SHP77 (cell line): Measurements from ENCODE around the gene IL2RA.
"Not testable (repeated sequence)": the region's sequence is repeated elsewhere in the genome, so short reads cannot be mapped to it uniquely, and the experiment has no call there.

Source experiments
- DNase-seq, 2 experiments: peaks; one replicate each; lab custom pipeline; 2025; lab: John Stamatoyannopoulos, UW

Gene IL2RA

DNA sequence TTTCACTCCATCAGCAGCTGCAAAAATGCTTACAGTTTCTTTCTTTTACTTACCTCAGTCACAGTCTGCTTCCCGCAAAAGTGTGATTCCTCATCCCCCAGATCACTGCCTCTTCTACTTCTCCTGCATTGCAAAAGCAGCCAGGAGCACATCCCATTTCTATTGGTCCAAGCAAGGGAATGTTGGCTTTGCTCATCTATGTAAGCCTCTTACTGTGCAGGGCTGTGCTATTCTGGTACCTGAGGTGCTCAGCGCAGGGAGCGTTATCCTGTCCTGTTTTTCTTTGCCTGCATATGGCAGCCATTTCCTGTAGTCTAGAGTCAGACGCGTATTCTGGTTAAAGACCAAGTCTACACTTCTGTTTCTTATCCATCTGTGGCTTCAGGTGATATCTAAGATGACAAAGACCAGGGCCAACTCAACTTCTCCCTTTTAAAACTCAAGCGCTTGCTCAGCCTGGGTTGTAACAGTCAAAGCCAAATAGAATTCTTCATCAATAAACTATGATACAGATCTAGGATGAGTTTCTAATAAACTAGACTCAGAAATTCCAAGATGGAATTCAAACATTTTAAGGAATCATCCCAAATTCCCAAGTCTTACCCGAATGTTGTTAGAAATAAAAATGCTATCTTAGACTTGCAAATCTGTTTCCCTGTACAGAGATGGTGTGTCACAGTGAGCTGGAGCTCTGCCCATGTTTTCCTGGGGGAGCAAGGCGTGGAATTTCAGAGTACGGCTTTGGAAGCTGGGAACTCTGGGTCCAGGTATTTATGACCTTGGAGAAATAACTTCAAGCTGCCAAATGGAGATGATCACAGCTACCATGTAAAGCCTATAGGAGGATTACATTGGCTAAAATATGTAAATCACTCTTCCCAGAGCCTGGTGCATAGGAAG, 20.6 kb upstream of the IL2RA start:
- no peak for DNase-seq

DNA sequence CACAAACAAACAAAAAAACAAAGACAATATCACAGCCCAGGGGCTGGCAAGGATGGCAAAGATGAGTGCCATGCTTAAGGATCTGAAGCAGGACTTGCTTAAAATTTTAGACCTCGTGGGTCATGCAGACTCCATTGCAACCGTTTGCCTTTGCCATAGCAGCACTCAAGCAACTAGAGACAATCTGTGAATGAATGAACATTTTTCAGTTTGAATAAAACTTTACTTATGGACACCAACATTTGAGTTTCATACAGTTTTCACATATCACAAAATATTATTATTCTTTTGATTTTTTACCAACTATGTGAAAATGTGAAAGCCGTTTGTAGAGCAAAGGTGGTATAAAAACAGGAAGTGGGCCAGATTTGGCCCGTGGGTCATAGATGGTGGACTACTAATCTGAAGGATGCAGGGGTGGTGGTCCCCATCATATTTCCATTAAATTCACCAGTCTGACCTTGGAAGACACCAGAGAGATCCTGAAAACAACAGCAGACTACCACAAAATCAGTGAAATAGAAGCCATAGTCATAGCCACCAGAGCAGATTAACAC, 18.3 kb upstream of the IL2RA start:
- DNase-seq, result no peak

DNA sequence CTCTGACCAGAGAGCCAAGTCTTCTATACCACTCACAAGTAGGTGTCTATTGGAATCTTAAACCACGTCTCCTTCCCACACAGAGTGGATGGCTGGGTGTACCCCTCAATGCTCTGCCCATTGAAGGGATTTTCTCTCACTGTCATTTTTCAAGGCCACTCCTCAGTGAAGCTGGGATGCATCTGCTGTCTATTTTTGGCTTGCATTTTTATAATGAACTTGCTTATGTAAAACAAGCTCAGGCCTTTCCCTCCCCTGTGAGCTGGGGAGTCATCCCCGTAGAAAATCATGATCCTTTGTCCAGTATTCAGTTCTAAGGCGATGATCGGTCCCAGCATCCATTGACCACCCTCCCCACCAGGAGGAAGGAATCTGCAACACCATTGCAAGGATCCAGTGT, 16.9 kb upstream of the IL2RA start:
- DNase-seq, result no peak

DNA sequence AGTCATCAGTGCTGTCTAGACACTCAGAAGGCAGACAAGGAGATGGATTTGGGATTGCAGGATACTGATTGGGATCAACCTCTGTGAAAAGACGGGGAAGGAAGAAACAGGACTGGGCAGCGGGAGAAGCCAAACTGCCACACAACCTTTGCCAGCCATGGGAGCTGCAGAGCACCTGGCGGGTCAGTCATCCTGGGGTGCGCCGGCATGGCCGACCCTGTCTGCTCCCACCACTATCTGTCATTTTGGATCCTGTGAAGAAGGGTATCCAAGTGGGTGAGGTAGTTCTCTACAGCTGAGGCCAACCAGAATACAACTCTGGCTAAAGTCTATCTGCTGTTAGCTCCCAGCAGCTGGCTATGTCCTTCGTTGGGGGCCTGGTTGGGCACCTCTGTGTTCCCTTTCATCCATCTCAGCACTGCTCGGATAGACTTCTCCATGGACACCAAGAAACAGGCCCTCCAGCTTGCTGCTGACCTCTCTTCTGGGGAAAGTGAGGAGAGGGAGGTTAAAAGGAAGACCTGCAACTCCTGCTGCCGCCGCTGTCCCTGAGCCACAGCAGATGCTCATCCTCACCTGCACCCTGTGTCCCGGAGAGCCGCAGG, 15.0 kb upstream of the IL2RA start:
- no peak for DNase-seq

DNA sequence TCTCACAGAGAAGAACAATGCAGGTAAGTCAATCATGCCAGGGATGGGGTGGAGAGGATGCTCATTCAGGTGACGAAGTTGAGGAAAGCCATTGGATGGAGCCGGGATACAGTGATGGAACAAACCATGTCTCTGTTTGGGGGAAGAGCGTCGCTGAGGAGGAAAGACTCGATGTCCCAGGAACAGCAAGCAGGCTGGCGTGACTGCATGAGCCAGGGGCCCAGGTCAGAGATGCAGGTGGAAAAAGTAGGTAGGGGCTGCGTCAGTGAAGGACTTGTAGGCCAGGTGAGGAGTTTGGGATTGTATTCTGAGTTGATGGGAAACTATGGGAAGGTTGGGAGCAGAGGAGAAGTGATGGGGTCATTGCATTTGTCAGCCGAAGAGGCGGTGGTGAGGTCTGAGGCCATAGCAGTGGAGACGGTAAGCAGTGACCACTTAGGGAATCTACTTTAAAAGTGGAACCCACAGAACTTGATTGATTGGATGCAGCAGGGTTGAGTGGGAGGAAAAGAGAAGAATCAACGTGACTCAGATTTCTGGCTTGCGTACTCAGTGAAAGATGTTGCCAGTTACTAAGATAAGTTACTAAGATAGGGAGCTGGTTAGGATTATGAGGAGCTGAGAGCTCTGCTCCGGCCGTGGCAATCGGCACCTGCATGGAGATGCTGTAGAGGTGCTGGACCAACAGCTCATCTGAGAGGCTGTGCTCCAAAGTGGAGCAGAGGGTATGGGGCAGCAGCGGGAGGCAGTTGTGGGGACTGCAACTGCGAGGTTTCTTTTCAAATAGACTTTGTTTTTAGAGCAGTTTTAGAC, 12.5 kb upstream of the IL2RA start:
- no peak for DNase-seq

DNA sequence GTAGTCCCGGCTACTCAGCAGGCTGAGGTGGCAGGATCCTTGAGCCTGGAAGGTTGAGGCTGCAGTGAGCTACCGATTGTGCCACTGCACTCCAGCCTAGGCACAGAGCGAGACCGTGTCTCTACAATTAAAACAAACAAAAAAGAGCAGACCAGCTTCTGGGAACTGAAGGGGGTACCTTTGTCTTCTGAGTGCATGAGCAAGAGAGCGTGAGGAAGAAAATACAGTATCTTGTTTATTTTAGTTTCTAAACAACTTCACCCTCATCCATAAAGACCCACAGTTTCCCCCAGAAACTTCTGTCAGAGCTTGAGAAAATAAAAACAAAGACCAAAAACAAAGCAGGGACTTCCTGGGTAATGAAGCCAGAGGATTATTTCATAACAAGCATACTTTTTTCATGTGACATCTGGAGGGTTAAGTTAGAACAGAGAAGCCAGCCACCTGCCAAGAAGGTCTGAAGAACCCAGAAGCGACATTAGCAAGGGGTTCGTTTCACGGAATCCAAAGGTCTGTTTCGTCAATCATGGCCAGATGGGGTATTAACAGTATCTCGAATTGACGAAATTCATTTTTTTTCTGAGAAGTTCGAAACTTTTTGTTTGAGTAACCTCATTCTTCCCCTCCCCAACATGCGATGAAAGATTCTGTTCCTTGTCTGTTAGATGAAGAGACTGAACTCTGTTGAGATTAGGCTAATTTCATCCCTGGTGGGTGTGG, 10.2 kb upstream of the IL2RA start:
- DNase-seq, result no peak

DNA sequence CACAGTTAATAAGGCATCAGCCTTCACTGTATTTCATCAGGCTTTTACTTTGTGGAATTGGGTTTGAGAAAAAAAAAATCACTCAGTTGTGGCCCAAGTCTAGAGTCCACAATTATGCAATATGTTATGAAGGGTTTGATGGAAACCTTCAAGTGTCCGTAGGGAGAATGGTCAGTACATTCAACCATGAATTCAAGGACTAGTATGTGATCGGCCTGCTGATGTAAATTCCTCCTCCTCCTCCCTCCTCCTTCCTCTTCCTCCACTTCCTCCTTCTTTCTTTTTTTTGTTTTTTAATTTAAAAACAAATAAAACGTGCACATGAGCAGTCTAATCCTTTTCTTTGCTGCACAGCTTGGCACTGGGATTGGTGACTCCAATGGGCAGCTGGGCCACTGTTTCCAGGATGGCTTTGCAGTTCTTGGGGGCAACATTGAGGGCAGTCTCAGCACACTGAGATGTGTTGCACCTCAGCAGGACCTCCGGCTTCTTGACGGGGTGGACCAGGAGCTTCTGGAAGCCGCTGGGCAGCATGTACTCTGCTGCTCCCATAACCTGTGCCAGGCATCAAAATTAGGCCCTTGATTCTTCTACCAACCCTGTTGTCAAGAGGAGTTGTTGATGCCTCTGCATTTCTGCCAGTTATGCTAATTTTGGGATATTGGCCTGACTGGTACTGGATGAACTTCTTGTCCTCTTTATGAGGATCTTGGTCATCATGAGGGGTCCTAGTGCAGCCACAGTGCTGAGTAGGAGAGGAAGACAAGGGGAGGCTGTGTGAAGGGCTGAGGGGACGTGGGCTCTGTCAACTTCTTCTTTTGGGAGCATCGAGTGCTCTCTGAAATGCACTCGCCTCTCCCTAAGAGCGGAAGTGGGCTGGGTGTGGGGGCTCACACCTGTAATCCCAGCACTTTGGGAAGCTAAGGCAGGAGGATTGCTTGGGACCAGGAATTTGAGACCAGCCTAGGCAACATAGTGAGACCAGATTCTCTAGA, 9.3 kb upstream of the IL2RA start:
- no peak for DNase-seq

DNA sequence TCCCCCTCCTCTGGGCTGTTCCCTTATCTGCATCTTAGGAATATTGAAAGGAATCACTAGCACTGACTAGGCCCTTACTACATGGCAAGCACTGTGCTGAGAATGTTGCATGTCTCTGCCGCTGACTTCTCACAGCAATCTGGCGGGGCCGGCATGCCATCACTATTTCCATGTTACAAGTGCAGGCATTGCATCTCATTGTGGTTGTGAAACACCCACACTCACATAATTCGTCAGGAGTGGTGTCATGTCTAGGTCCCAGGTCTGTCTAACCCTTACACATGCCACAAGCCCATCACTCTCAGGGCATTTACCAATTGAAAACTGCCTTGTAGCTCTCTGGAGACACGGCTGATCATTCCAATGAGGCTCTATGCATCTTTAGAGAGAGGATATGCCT, 8.5 kb upstream of the IL2RA start:
- no peak for DNase-seq

DNA sequence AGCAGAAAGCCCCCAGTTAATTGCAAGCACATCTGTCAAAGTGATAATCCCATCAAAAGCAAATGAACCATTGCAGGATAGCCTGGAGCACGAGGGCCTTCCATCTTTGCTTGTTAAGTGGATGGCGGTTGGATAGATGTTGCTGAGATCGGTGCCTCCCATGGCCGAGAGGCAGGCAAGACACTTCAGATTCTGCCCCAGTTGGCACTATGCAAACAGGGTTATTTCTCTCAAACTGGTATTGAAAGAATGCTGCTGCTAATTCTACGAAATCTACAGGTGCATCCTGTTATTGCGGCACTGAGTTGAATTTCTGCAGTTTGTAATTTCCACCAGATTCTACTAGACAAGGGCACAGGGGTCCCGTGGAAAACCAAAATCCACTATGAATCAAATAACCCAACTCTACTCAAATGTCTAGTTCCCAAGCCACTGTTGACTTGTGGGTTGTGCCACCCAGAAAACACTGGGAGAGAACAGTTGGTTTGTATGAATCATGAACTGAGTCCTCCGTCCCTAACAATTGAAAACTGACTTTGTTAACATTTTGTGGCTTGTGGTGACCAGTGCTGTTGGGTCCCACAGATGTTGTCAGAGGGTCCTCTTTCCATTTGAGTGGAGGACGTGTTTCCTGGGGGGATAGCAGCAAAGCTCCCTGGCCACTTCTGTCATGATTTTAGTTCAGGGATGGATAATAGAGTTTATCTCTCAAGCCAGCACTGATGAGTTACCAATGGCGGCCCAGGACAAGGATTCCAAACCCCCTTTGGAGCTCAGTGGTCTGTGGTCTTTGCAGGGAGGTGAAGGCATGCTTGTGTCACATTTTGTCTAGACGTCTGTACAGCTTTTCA, 7.1 kb upstream of the IL2RA start:
- DNase-seq, result no peak

DNA sequence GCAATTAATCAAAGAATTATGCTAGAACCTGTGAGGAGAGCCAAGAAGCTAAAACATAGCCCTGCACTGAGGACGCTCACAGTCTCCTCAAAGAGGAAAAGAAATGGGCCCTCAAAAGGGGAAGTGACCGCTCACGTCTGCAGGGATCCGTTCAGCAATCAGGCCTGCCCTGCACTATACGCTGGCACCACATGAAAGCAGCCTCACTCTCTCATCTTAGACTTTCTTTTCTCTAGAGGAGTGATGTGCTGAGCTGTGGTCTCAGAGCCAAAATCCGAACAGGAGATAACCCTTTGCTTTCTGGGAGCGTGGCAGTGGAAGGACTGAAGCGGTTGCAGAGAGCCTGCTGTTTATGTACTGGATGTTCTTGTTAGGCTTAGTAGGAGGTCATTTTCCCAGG, 6.3 kb upstream of the IL2RA start:
- no peak for DNase-seq

DNA sequence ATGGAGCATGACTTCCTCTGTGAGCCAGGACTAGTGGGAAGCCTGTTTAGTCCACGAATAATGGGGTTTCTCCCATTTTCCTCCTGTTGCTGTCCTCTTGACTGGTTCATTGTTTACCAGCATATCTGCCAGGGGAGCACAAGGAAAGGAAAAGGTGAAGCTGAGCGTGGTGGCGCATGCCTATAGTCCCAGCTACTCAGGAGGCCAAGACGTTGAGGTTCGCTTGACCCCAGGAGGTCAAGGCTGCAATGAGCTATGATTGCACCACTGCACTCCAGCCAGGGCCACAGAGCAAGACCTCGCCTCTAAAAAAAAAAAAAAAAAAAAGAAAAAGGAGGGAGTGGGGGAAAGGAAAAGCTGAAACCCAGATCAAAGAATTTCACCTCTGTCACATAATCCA, 5.8 kb upstream of the IL2RA start:
- DNase-seq, result no peak

DNA sequence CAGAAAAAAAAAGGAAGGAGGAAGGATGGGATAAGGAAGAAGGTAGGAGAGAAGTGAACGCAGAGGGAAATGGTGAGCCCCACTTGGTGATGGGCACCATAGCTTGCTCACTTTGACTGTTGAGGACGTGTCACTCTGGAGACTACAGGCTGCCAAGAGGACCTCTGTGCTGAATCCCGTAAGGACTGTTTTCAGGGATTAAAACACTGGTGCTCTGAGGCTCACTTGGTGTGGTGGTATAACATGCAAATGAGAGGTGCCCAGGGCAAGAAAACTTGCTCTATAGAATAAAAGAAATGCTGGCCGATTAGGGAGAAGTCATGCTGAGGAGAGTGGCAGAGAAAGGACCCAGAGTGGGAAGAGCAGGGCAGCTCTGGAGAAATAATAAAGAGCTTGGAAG, 5.3 kb upstream of the IL2RA start:
- no peak for DNase-seq

DNA sequence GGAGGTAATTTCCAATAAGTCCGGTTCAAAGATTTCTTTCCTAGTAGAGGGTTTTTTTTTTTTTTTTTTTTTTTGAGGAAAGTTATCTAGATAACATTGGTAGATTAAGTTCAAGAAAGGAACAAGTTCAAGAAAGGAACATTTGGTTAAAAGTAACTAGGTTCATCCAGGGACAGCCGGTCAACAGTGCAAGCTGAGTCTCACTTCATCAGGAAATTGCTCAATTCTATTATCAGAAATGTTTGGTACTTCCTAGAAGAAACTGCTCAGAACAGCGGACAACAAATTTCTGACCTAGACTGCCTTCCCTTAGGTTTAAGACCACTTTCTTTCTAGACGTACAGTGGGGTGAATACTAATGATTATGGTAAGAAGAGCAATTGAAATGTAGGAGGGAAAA, 3.7 kb upstream of the IL2RA start:
- no peak for DNase-seq

DNA sequence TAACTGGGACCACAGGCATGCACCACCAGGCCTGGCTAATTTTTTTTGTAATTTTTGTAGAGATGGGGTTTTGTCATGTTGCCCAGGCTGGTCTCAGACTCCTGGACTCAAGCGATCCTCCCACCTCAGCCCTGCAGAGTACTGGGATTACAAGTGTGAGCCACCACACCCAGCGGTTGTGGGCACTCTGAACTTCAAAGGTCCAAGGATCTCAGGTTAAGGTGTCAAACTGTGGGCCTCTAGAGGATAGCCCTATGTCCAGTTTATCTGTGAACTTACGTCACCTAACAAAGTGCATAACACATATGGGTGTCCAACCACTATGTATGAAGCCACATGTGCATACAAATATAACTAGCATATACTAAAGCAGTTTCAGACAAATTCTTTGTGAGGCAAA, 3.2 kb upstream of the IL2RA start:
- DNase-seq, result no peak

DNA sequence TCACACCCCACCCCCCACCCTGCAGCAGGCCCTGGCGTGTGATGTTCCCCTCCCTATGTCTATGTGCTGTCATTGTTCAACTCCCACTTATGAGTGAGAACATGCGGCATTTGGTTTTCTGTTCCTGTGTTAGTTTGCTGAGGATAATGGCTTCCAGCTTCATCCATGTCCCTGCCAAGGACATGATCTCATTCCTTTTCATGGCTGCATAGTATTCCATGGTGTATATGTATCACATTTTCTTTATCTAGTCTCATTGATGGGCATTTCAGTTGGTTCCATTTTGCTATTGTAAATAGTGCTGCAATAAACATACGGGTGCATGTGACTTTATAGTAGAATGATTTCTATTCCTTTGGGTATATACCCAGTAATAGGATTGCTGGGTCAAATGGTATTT, 2.6 kb upstream of the IL2RA start:
- DNase-seq, result not testable (repeated sequence)

DNA sequence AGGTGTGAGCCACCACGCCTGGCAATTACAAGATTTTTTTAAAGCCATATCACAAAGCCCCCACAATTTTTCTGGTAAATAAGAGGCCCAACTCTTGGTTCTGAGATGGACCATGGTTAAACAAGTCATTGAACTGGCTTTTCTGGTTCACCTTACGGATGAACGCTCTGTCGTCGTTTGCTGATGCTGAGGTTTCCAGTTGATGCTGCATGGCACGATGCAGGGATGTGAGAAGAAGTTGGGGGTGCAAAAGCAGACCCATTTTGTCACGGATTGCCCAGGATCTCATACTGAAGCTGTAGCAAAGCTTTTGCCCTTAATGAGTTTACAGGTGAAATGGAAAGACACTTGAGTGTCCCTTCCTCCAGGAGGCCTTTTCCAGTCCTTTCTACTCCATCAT, 2.0 kb upstream of the IL2RA start:
- no peak for DNase-seq

DNA sequence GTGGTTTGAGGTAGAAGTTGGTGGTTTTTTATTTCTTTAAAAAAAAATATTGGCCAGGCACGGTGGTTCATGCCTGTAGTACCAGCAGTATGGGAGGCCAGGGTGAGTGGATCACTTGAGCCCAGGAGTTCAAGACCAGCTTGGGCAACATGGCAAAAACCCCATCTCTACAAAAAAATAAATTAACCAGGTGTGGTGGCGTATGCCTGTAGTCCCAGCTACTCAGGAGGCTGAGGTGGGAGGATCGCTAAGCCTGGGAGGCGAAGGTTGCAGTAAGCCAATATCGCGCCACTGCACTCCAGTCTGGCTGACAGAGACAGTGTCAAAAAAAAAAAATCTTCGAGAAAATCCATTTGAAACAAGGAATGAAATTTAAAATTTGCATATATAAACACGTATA, 1.1 kb downstream of the IL2RA start:
- no peak for DNase-seq

DNA sequence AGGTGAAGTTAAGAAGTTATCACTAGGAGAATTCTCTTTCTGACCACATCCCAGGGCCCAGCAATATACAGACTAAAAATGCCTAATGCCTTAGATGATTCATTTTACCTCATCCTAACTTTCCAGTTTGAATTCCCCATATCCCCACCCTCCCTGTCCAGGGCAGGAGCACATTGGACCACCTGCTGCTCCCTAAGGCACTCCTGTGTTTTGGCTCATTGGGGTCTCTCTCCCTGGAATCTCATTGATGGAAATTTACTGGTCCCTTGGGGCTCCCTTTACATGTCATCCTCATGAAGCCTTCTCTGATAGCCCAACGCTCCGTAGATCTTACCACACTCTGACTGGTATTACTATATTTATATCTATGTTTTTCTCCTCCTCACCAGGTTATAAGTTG, 2.7 kb downstream of the IL2RA start:
- DNase-seq, result no peak

DNA sequence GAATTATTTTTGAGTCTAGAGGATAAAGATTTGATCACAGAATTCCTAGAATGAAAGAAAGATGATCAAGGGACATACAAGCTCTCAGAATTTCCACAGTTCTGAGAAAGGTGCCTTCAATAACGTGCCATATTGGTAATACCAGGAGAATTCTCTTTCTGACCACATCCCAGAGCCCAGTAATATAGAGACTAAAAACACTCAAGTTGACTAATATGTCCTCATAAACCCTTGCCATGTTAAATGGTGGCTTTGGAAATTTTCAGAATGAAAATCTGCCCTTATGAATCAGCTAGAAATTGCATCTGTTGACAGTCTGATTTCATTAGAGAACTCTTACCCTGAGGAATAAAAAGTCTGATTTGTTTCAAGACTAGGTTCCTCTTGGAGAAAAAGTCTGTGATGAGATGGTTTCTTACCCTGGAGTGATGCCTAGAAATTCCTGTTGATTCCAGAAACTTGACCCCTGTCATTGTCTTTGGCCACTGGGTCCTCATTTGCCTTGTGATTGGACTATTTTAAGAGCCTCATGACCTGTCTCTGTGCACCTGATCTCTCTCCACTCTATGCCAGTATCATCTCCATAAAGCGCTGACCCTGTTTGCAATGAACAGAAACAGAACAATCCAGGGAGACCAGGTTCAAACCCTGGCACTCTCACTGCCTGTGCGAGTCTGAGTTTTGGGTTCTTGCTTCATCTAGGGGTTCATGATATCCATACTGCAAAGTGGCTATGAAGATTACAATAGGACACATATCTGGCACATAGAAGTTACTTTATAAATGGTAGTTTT, 3.3 kb downstream of the IL2RA start:
- no peak for DNase-seq
